SK-N-MC (cell line): ENCODE measurements around the gene POU6F1.

Experiments
- EZH2 ChIP-seq: fragments of 200-600 bp; sonication (generic); IDR thresholded peaks from one replicate; pipeline ENCODE4 v1.6.1; 2017; ENCODE audit warnings: antibody characterized with exemption
- POLR2AphosphoS5 ChIP-seq: IDR thresholded peaks from 2 replicates; pipeline ENCODE4 v1.6.1; 2012; ENCODE audit warnings: mild to moderate bottlenecking, low read depth, low read length, borderline replicate concordance

DNA sequence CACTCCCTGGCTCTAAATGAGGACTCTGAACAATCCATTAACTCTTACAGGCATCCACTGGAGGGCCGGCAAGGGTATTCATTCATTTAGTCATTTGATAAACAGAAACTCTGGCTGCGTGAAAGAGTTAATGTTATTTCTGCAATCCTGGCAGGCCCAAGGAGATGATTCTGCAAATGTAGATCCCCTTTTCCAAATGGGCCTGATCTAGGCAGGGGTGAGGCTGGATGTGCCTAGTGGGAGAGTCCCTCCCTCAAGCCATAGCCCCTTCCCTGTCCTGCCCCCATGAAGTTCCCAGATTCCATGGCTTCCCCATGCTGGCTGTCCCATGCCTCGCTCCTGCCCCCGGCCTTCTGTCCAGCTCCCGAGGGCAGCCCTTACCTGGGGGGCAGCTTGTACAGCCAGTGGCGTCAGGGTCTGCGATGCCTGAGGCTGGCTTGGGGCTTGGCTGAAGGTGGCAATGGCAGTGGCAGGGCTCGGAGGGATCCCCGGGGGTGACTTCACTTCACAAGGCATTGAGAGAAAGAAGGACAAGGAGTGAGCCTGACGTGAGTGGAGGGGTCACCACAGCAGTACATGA is 18.4 kb downstream of the POU6F1 start:
- TF ChIP-seq EZH2 (no peak), POLR2AphosphoS5 (no peak)
